ENCODE data around the gene SIAH3. TPM values are rescaled to one million over a fixed set of nuclear protein-coding genes. Genes with fewer than 3 reads are reported as not detected.

The SIAH3 gene
- total RNA-seq, 1 experiment from 2014 or later: not detected

DNA sequence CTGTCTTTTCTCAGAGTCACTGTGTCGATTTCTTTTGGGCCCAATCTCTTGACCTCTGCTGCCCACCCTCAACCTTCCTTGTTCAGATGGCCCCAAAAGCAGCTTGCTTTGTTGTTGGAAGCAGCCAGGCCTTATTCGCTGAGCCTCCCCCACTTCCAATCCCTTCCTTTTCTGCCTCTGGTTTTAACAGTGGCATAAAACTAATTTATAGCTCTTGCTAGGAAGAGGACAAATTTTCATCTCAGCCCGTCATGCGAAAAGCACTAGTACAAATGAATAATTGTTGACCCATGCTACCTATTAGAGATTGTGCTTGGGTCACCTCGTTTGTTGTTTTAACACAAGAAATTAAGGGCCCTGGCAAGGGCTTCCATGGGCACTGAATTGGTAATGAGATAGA lies 51.1 kb downstream of the SIAH3 start:
- no peaks in the 10 kb centered on the region for H3K79me2 ChIP-seq (ENCODE audit: low read length)
- DNase-seq (no peak), ATAC-seq (no peak)
- no peak overlapping the region for H3K4me2 ChIP-seq (ENCODE audit: low read length)
- ChIA-PET POLR2A (ENCODE audit: unreplicated experiment) (no interaction called here), CTCF (no interaction called here)
- no peak overlapping the region for H3K9ac ChIP-seq (ENCODE audit: low read length)
- no peaks in the 10 kb centered on the region for H3K9me3 ChIP-seq (ENCODE audit: low read length)
- H3F3A ChIP-seq (ENCODE audit: low read length, unreplicated experiment): no peaks in the 10 kb centered on the region
- H3K27ac ChIP-seq (ENCODE audit: low read length): no peak overlapping the region
- no peak overlapping the region for H3K4me3 ChIP-seq (ENCODE audit: low read length)
- H3K9me2 ChIP-seq (replicated peaks; ENCODE audit: low read length): no peaks in the 10 kb centered on the region
- intact Hi-C loops (cut with micrococcal nuclease): loop anchor here (10.0 kb wide), 1 partner anchor 144 kb away; no protein-coding TSS in a partner anchor
- H2AFZ ChIP-seq (ENCODE audit: low read length): no peak overlapping the region
- no peaks in the 10 kb centered on the region for H4K20me1 ChIP-seq (ENCODE audit: low read length)
- no peaks in the 10 kb centered on the region for H3K4me1 ChIP-seq (ENCODE audit: insufficient read depth, low read length)
- no TSS peak for BruUV-seq (replicated peaks)
- peaks cover 13% of the 10 kb centered on the region; the same call in 1 of the 2 replicates for H3K27me3 ChIP-seq (ENCODE audit: low read length)
- H3K36me3 ChIP-seq (ENCODE audit: low read depth, low read length): no peaks in the 10 kb centered on the region
- TF ChIP-seq EZH2 (IDR thresholded peaks at IDR 0.05; ENCODE audit: low read length, unreplicated experiment) (no peak), EZH2phosphoT487 (IDR thresholded peaks at IDR 0.05; ENCODE audit: borderline replicate concordance, low read length) (no peak)
- TF ChIP-seq, protein P1, sequence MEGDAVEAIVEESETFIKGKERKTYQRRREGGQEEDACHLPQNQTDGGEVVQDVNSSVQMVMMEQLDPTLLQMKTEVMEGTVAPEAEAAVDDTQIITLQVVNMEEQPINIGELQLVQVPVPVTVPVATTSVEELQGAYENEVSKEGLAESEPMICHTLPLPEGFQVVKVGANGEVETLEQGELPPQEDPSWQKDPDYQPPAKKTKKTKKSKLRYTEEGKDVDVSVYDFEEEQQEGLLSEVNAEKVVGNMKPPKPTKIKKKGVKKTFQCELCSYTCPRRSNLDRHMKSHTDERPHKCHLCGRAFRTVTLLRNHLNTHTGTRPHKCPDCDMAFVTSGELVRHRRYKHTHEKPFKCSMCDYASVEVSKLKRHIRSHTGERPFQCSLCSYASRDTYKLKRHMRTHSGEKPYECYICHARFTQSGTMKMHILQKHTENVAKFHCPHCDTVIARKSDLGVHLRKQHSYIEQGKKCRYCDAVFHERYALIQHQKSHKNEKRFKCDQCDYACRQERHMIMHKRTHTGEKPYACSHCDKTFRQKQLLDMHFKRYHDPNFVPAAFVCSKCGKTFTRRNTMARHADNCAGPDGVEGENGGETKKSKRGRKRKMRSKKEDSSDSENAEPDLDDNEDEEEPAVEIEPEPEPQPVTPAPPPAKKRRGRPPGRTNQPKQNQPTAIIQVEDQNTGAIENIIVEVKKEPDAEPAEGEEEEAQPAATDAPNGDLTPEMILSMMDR (conservative IDR thresholded peaks at IDR 0.05; ENCODE audit: low read depth, low read length): no peak

GRCh38 chr13:45799451-45799850 lies 52.1 kb downstream of the SIAH3 start:
- ChIA-PET POLR2A (ENCODE audit: unreplicated experiment) (no interaction called here), CTCF (no interaction called here)
- Histone ChIP-seq H2AFZ (ENCODE audit: low read length) (no peak overlapping the region), H3K9me3 (ENCODE audit: low read length) (no peaks in the 10 kb centered on the region), H3K4me2 (ENCODE audit: low read length) (no peak overlapping the region), H3F3A (ENCODE audit: low read length, unreplicated experiment) (no peaks in the 10 kb centered on the region), H3K36me3 (ENCODE audit: low read depth, low read length) (no peaks in the 10 kb centered on the region), H3K4me3 (ENCODE audit: low read length) (no peak overlapping the region), H3K9ac (ENCODE audit: low read length) (no peak overlapping the region), H3K27ac (ENCODE audit: low read length) (no peak overlapping the region), H4K20me1 (ENCODE audit: low read length) (no peaks in the 10 kb centered on the region), H3K9me2 (replicated peaks; ENCODE audit: low read length) (no peaks in the 10 kb centered on the region), H3K27me3 (ENCODE audit: low read length) (peaks cover 13% of the 10 kb centered on the region; the same call in 1 of the 2 replicates), H3K4me1 (ENCODE audit: insufficient read depth, low read length) (no peaks in the 10 kb centered on the region), H3K79me2 (ENCODE audit: low read length) (no peaks in the 10 kb centered on the region)
- ATAC-seq (no peak), DNase-seq (no peak)
- BruUV-seq (replicated peaks): no TSS peak
- intact Hi-C loops (cut with micrococcal nuclease): no loop called here
- TF ChIP-seq EZH2 (IDR thresholded peaks at IDR 0.05; ENCODE audit: low read length, unreplicated experiment): no peak
- TF ChIP-seq, protein P1 (conservative IDR thresholded peaks at IDR 0.05; ENCODE audit: low read depth, low read length): no peak
- TF ChIP-seq EZH2phosphoT487 (IDR thresholded peaks at IDR 0.05; ENCODE audit: borderline replicate concordance, low read length): no peak

DNA sequence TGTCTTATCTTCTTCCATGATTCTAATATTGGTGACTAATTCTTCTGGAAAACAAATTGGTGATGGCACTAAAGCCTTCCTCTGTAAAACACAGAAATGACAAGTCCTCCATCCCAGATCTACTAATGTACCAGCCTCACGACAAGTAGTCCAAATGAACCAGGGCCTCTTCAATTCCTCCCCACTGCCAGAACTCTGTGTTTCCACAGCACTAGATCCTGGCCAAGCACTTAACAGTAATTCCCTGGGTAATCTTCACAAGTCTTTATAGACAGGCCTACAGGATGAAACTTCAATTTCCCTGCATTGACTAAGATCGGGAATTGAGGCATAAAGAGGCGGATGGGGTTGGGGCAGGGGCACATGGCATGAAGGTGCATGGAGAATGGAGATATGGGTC lies 52.7 kb downstream of the SIAH3 start:
- ATAC-seq: no peak
- CTCF ChIA-PET: no interaction called here

More for the DNA sequence above, 52.7 kb downstream of the SIAH3 start:
- no peak for DNase-seq
- H3K27ac ChIP-seq (ENCODE audit: low read length): no peak overlapping the region
- H2AFZ ChIP-seq (ENCODE audit: low read length): no peak overlapping the region
- POLR2A ChIA-PET (ENCODE audit: unreplicated experiment): no interaction called here
- no peaks in the 10 kb centered on the region for H3K9me2 ChIP-seq (replicated peaks; ENCODE audit: low read length)
- no peaks in the 10 kb centered on the region for H3F3A ChIP-seq (ENCODE audit: low read length, unreplicated experiment)
- TF ChIP-seq EZH2phosphoT487 (IDR thresholded peaks at IDR 0.05; ENCODE audit: borderline replicate concordance, low read length) (no peak), EZH2 (IDR thresholded peaks at IDR 0.05; ENCODE audit: low read length, unreplicated experiment) (no peak)
- TF ChIP-seq, protein P1 (conservative IDR thresholded peaks at IDR 0.05; ENCODE audit: low read depth, low read length): no peak
- H3K36me3 ChIP-seq (ENCODE audit: low read depth, low read length): no peaks in the 10 kb centered on the region
- no TSS peak for BruUV-seq (replicated peaks)
- no peak overlapping the region for H3K9ac ChIP-seq (ENCODE audit: low read length)
- H3K4me3 ChIP-seq (ENCODE audit: low read length): no peak overlapping the region
- H3K4me2 ChIP-seq (ENCODE audit: low read length): no peak overlapping the region
- H3K4me1 ChIP-seq (ENCODE audit: insufficient read depth, low read length): no peaks in the 10 kb centered on the region
- peaks cover 13% of the 10 kb centered on the region; the same call in 1 of the 2 replicates for H3K27me3 ChIP-seq (ENCODE audit: low read length)
- intact Hi-C loops (cut with micrococcal nuclease): no loop called here
- H3K79me2 ChIP-seq (ENCODE audit: low read length): no peaks in the 10 kb centered on the region
- H4K20me1 ChIP-seq (ENCODE audit: low read length): no peaks in the 10 kb centered on the region
- H3K9me3 ChIP-seq (ENCODE audit: low read length): no peaks in the 10 kb centered on the region

Measured in PC-3 (cell line).